ENCODE data around the gene NRBF2. TPM values are rescaled to one million over a fixed set of nuclear protein-coding genes. Genes with fewer than 3 reads are reported as not detected.

NRBF2 gene
- polyA plus RNA-seq, 2 of the 4 experiments (the other 2 are of a cell fraction): 16.6 to 27.6 TPM

- FAIRE-seq (no peak), ATAC-seq (no peak), DNase-seq (ENCODE audit: low read depth in 1 of 2, low spot score in 1 of 2) (no peak)
- H3K27ac ChIP-seq: no peak overlapping the region
- H3K4me3 ChIP-seq: no peak overlapping the region
- H3K4me2 ChIP-seq: no peak overlapping the region
- no peaks in the 10 kb centered on the region for H3K9me3 ChIP-seq
- ChIA-PET POLR2A (no interaction called here), CTCF (interaction anchor here (0.8 to 1.5 kb wide), 2 partner anchors 431 to 520 kb away, joined by 3 to 5 read pairs; no protein-coding TSS in a partner anchor)
- 0 out of 3 replicates have a peak, but pooled peaks cover 1% of the 10 kb centered on the region for H3K4me1 ChIP-seq
- TF ChIP-seq RFX5 (IDR thresholded peaks at IDR 0.05) (no peak), KDM1A (IDR thresholded peaks at IDR 0.05; ENCODE audit: low read depth) (no peak), ESRRA (IDR thresholded peaks at IDR 0.05; ENCODE audit: borderline replicate concordance, low read length) (no peak), HOXA7 (CRISPR knock-in tag; IDR thresholded peaks at IDR 0.05) (no peak), NFE2L2 (conservative IDR thresholded peaks at IDR 0.05; ENCODE audit: low read length) (no peak), ZNF302 (CRISPR knock-in tag; IDR thresholded peaks at IDR 0.05) (no peak), RNF2 (IDR thresholded peaks at IDR 0.05; ENCODE audit: borderline replicate concordance, low read depth) (no peak), POLR2AphosphoS2 (conservative IDR thresholded peaks at IDR 0.05; ENCODE audit: low read length) (no peak), SMC3 (IDR thresholded peaks at IDR 0.05) (no peak), RCOR1 (IDR thresholded peaks at IDR 0.05; ENCODE audit: low read depth, low read length) (no peak), EP300 (IDR thresholded peaks at IDR 0.05) (no peak), HDAC2 (IDR thresholded peaks at IDR 0.05) (no peak), PBX3 (IDR thresholded peaks at IDR 0.05) (no peak), ZC3H11A (IDR thresholded peaks at IDR 0.05) (no peak), CEBPB (IDR thresholded peaks at IDR 0.05) (no peak), HOXB13 (CRISPR knock-in tag; IDR thresholded peaks at IDR 0.05; ENCODE audit: low read depth) (no peak), RAD21 (conservative IDR thresholded peaks at IDR 0.05 in 1 of 2, IDR thresholded peaks at IDR 0.05 in 1 of 2) (no peak), NR3C1 (IDR thresholded peaks at IDR 0.05) (no peak)
- WGBS (ENCODE audit: missing lambda C conversion rate): 98% methylated on average over 2 of the region's 2 CpGs
Measured at GRCh38 chr10:63199716-63200115, 66.6 kb downstream of the NRBF2 start.

- DNase-seq (ENCODE audit: low read depth in 1 of 2, low spot score in 1 of 2) (no peak), ATAC-seq (no peak), FAIRE-seq (no peak)
- Histone ChIP-seq H3K4me1 (0 out of 3 replicates have a peak, but pooled peaks cover 3% of the 10 kb centered on the region), H3K4me3 (no peak overlapping the region), H3K27ac (no peak overlapping the region), H3K9me3 (no peaks in the 10 kb centered on the region), H3K4me2 (no peak overlapping the region)
- POLR2A ChIA-PET: no interaction called here
- CTCF ChIA-PET: interaction anchor here (0.9 kb wide), 1 partner anchor 520 kb away, joined by 4 read pairs; no protein-coding TSS in a partner anchor
- TF ChIP-seq REST (IDR thresholded peaks at IDR 0.05): no peak
- no peak for TF ChIP-seq TFCP2L1 (CRISPR knock-in tag; IDR thresholded peaks at IDR 0.05)
- TF ChIP-seq ATOH8 (CRISPR knock-in tag; IDR thresholded peaks at IDR 0.05; ENCODE audit: low read depth): no peak
- no peak for TF ChIP-seq ZC3H11A (IDR thresholded peaks at IDR 0.05)
- no peak for TF ChIP-seq USF2 (IDR thresholded peaks at IDR 0.05)
- no peak for TF ChIP-seq CHD2 (IDR thresholded peaks at IDR 0.05; ENCODE audit: low read length, partially characterized antibody)
- no peak for TF ChIP-seq RAD21 (conservative IDR thresholded peaks at IDR 0.05 in 1 of 2, IDR thresholded peaks at IDR 0.05 in 1 of 2)
- TF ChIP-seq HEYL (CRISPR knock-in tag; IDR thresholded peaks at IDR 0.05): no peak
- no peak for TF ChIP-seq BHLHE40 (IDR thresholded peaks at IDR 0.05; ENCODE audit: low read depth, low read length)
- TF ChIP-seq HMGXB4 (CRISPR knock-in tag; IDR thresholded peaks at IDR 0.05; ENCODE audit: borderline replicate concordance): no peak
- TF ChIP-seq EHMT2 (IDR thresholded peaks at IDR 0.05; ENCODE audit: low read depth): no peak
- TF ChIP-seq CEBPB (IDR thresholded peaks at IDR 0.05): no peak
- TF ChIP-seq RFX5 (IDR thresholded peaks at IDR 0.05): no peak
- TF ChIP-seq NPAS2 (CRISPR knock-in tag; IDR thresholded peaks at IDR 0.05; ENCODE audit: borderline replicate concordance): no peak
- 76% methylated on average over 6 of the region's 6 CpGs for WGBS (ENCODE audit: missing lambda C conversion rate)
Measured at GRCh38 chr10:63200431-63200830, 67.3 kb downstream of the NRBF2 start.
